Measurements from ENCODE around the gene DZIP1. TPM values are rescaled to one million over a fixed set of nuclear protein-coding genes. Genes with fewer than 3 reads are reported as not detected.

The DZIP1 gene
- total RNA-seq, 3 donors from 2014 or later (not counting 1 experiment from before 2014, with no cell fraction given), result not detected

DNA sequence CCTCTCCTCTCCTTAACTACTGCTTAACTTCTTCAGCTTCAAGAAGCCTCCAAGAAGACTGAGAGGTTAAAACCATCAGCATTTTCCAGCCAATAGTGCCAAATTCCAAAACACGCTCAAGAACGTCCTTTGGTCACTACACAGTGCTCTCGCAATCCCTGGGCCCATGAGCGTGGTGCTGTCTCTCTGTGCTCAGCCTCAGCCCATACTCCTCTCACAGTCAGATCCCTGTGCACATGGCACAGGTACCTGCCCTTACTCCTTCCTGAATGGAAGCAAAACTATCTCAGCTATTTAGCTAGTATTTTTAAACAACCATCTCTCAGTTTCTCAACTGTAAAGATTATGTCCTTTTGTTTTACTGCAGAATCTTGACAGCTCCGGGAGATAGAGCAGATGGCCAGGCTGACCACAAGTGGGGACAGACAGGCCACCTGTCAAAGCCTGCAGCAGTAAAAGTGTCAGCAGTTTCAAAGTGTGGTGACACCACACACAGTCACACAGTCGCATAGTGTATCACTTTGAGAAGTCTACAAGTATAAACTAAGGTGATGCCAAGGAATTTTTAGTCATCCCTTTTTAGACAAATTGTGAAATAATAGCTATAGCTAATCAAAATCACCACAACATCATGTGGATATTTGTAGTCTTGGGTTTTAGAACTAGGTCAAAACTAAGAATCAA is 35.7 kb downstream of the DZIP1 start:
- Mint-ChIP-seq H3K9me3 (no peaks in the 10 kb centered on the region), H3K27ac (no peak overlapping the region), H3K27me3 (ENCODE audit: low read depth in 2 of 2) (peaks cover 8 to 30% of the 10 kb centered on the region in 2 donors), H3K4me3 (no peak overlapping the region), H3K36me3 (no peaks in the 10 kb centered on the region), H3K4me1 (no peaks in the 10 kb centered on the region)
- no peaks in the 10 kb centered on the region for H3K9me3 ChIP-seq (ENCODE audit: control insufficient read depth, insufficient read depth, low read length)
- ATAC-seq (no peak), DNase-seq (no peak)
- no peaks in the 10 kb centered on the region for H3K27me3 ChIP-seq (ENCODE audit: control insufficient read depth, insufficient read depth, low read length)
- no peaks in the 10 kb centered on the region for H3K36me3 ChIP-seq (ENCODE audit: control insufficient read depth, insufficient read depth, low read length)
- 82% methylated on average over 5 of the region's 6 CpGs for WGBS (ENCODE audit: insufficient coverage)
- no peaks in the 10 kb centered on the region for H3K4me1 ChIP-seq (ENCODE audit: control insufficient read depth, insufficient read depth, low read length)
- H3K4me3 ChIP-seq (ENCODE audit: low read length), result no peak overlapping the region
- intact Hi-C loops (cut with micrococcal nuclease), result no loop called here
- no peak overlapping the region for H3K27ac ChIP-seq (ENCODE audit: low read length)
- TF ChIP-seq CTCF (IDR thresholded peaks at IDR 0.05), result no peak

GRCh38 chr13:95607366-95607765 is 37.1 kb downstream of the DZIP1 start:
- Histone ChIP-seq H3K27me3 (ENCODE audit: control insufficient read depth, insufficient read depth, low read length) (no peaks in the 10 kb centered on the region), H3K4me1 (ENCODE audit: control insufficient read depth, insufficient read depth, low read length) (no peaks in the 10 kb centered on the region), H3K36me3 (ENCODE audit: control insufficient read depth, insufficient read depth, low read length) (no peaks in the 10 kb centered on the region), H3K27ac (ENCODE audit: low read length) (no peak overlapping the region), H3K4me3 (ENCODE audit: low read length) (no peak overlapping the region), H3K9me3 (ENCODE audit: control insufficient read depth, insufficient read depth, low read length) (no peaks in the 10 kb centered on the region)
- Mint-ChIP-seq H3K4me1 (no peaks in the 10 kb centered on the region), H3K36me3 (no peaks in the 10 kb centered on the region), H3K27me3 (ENCODE audit: low read depth in 2 of 2) (peaks cover 8 to 30% of the 10 kb centered on the region in 2 donors), H3K4me3 (no peak overlapping the region), H3K9me3 (no peaks in the 10 kb centered on the region), H3K27ac (no peak overlapping the region)
- no peak for DNase-seq
- TF ChIP-seq CTCF (IDR thresholded peaks at IDR 0.05), result no peak
- 80% methylated on average over 1 of the region's 1 CpG for WGBS (ENCODE audit: insufficient coverage)
- intact Hi-C loops (cut with micrococcal nuclease), result no loop called here
- ATAC-seq, result no peak

DNA sequence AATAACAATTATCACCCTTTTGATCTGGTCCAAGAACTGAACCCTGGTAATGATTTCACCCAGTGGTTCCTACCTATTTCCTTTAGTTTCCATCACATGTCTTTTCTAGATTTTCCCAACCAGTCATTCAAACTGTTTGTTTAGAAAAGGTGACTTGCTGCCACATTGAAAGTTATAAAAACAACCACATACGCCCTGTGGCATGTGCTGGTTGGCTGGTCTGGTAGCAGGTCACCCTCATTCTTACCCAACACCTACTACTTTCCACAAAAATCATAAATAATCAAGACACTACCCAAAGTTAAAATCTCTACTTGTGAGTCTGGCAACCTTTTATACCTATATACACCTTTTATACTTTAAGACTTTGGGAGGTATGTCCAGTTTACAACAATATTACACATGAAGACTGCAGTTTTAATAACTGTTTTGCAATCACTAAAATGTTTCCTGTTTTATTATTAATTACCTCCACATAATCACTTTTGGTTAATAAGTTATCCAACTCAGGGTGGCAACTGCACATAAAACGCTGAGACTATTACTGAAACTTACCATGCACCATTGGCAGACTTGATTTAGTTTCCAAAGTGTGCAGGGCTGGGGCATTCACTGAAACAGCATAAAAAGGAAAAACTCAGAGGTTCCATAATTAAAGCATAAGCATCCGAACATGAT is 38.9 kb downstream of the DZIP1 start:
- no peak overlapping the region for H3K4me3 ChIP-seq (ENCODE audit: low read length)
- no peak for ATAC-seq

More for the DNA sequence above, 38.9 kb downstream of the DZIP1 start:
- TF ChIP-seq CTCF (IDR thresholded peaks at IDR 0.05), result no peak
- Histone ChIP-seq H3K4me1 (ENCODE audit: control insufficient read depth, insufficient read depth, low read length) (no peaks in the 10 kb centered on the region), H3K27ac (ENCODE audit: low read length) (no peak overlapping the region), H3K36me3 (ENCODE audit: control insufficient read depth, insufficient read depth, low read length) (no peaks in the 10 kb centered on the region), H3K27me3 (ENCODE audit: control insufficient read depth, insufficient read depth, low read length) (no peaks in the 10 kb centered on the region), H3K9me3 (ENCODE audit: control insufficient read depth, insufficient read depth, low read length) (no peaks in the 10 kb centered on the region)
- WGBS (ENCODE audit: insufficient coverage), result 85% methylated on average over 3 of the region's 3 CpGs
- Mint-ChIP-seq H3K4me1 (no peaks in the 10 kb centered on the region), H3K27me3 (ENCODE audit: low read depth in 2 of 2) (peaks cover 15 to 30% of the 10 kb centered on the region in 2 donors), H3K27ac (no peak overlapping the region), H3K4me3 (no peak overlapping the region), H3K9me3 (no peaks in the 10 kb centered on the region), H3K36me3 (no peaks in the 10 kb centered on the region)
- no peak for DNase-seq
- intact Hi-C loops (cut with micrococcal nuclease), result no loop called here

Measured in natural killer cell (primary cell).